NOMO-1 treated with DMSO at 0.1 percent for 48 hours (cell line): Measurements from ENCODE around the gene TLCD2.
"Not testable (repeated sequence)": the region's sequence is repeated elsewhere in the genome, so short reads cannot be mapped to it uniquely, and the experiment has no call there.

ENCODE experiments used
- DNase-seq: peaks from one replicate; lab custom pipeline; 2025; ENCODE audit not compliant: unreplicated experiment; lab: John Stamatoyannopoulos, UW

TLCD2 gene, protein sequence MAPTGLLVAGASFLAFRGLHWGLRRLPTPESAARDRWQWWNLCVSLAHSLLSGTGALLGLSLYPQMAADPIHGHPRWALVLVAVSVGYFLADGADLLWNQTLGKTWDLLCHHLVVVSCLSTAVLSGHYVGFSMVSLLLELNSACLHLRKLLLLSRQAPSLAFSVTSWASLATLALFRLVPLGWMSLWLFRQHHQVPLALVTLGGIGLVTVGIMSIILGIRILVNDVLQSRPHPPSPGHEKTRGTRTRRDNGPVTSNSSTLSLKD

DNA sequence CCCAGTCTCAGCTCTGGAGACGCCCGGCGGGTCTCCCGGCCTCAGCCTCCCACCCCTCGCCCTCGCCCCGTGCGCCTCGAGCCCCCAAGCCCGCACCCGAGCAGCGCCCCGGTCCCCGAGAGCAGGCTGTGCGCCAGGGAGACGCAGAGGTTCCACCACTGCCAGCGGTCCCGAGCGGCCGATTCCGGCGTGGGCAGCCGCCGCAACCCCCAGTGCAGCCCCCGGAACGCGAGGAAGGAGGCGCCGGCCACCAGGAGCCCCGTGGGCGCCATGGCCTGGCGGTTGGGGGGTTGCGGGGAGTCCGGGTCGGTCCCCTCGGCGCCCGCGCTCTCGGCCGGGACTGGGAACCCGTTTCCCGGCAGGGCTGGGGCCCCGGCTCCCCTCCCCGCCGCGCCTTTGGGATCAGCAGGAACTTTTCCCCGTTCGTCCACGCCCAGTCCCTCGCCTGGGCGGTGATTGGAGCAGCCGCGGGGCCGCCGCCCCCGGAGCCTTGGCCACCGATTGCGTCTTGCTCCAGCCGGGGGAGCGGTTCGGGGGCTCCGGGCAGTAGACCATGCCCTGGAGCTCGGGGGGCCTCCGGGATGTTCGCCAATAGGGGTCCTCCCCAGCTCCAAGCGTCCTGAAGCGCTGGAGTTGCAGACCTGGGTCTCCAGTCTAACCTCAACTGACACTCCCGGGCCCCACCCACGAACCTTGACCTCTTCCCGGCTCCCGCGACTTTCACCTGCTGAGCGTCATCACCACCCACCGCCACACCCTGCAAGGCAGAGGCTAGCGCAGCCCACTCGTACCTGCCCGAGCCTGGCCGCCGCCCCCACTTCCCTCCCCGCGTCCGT lies at the start of gene TLCD2:
Gene TLCD2, minus strand, starts transcription at position 407 of the 836 bp plus-strand sequence. Its CDS starts 135 bp downstream, at position 272.
- DNase-seq = no peak

DNA sequence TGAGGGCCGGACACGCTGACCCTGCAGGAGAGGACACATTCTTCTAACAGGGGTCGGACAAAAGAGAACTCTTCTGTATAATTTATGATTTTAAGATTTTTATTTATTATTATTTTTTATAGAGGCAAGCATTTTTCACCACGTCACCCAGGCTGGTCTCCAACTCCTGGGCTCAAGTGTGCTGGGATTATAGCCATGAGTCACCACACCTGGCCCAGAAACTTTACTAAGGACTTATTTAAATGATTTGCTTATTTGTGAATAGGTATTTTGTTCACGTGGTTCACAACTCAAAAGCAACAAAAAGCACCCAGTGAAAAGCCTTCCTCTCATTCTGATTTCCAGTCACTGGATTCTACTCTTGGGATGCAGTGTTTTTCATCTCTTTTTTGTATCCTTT lies 49.4 kb upstream of the TLCD2 start:
- no peak for DNase-seq

DNA sequence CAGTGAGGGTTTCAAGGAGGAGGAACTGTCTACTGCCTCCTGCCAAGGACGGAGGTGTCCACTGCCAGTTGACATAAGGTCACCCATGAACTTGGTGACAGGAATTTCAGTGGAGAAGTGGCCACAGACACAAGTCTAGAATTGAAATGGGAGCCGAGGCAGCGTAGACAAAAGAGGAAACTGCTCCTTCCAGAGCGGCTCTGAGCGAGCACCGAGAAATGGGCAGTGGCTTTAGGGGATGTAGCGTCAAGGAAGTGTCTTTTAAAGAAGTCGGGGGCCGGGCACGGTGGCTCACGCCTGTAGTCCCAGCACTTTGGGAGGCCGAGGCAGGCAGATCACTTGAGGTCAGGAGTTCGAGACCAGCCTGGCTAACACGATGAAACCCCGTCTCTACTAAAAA lies 48.6 kb upstream of the TLCD2 start:
- peak; percentile 40 for DNase-seq

DNA sequence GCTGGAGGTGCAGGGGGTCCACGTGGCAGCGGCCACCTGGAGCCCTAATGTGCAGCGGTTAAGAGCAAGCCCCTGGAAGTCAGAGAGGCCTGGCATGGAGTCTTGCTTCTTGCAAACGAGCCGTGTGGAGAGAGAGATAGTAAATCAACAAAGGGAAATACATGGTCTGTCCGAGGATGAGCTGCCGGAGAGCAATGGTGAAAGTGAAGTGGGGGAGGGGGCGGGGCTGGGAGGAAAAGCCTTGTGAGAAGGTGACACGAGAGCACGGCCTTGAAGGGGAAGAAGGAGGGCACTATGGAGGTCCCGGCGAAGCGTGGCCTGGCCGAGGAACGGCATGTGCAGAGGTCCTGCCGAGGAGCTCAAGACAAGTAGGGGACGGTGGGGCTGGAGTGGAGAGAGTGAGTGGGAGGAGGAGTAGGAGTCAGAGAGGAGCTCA lies 45.7 kb upstream of the TLCD2 start:
- no peak for DNase-seq

DNA sequence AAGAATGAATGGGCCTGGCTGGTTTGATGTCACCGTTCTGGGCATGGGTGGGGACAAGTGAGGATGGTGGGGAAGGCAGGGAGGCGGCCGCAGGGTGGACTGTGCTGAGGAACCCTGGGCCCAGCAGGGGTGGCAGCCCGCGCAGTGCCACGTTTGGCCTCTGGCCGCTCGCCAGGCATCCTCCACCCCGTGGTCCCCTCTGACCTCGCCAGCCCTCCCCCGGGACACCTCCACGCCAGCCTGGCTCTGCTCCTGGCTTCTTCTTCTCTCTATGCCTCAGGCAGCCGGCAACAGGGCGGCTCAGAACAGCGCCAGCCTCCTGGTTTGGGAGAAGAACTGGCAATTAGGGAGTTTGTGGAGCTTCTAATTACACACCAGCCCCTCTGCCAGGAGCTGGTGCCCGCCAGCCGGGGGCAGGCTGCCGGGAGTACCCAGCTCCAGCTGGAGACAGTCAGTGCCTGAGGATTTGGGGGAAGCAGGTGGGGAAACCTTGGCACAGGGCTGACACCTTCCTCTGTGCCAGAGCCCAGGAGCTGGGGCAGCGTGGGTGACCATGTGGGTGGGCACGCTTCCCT lies 45.2 kb upstream of the TLCD2 start:
- DNase-seq = no peak

DNA sequence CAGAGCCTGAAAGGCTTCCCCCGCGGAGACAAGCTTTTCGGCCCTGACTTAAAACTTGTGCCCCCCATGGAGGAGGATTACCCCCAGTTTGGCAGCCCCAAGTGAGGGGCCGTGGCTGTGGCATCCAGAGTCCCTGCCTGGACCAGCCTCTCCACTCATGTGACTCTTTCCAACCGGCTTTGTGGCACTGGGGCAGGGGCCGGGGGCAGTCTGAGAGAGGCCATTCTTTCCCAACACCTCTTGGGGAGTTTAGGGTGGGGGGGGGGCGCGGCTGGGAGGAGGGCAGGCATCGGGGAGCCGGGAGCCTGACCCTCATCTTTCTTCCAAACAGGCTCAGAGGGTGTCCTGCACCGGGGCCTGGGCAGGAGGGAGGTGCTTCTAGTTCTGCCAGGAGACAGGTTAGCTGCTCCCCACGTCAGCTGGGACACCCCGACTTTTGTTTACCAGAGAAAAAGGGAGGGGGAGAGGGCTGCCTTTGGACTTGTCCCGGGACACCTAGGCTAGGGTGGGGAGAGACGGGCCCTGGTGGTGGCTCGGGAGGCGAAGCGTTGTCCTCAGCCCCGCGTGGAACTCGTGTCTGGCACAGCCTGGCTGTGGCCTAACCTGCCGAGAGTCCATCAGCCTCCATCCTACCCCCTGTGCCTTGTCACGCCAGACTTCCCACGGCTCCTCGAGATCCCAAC lies 44.4 kb upstream of the TLCD2 start:
- no peak for DNase-seq

DNA sequence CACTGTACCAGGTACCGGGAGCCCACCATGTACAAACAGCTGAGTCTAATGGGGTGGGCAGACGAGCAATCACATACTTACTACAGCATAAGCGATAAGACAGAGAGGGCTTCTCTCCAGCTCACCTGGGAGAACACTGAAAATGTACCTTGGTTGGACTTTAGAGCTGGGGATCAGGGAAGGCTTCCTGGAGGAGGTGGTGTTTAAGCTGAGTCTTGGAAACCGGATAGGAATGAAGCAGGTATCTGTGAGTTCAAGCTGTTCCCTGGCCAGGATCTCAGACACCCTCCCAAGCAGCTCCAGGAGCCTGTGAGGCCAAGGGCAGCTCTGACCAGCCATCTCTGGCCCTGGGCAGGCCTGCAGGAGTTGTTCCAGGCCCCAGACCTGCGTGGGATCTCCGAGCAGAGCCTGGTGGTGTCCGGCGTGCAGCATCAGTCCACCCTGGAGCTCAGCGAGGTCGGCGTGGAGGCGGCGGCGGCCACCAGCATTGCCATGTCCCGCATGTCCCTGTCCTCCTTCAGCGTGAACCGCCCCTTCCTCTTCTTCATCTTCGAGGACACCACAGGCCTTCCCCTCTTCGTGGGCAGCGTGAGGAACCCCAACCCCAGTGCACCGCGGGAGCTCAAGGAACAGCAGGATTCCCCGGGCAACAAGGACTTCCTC lies 43.7 kb upstream of the TLCD2 start:
- no peak for DNase-seq

DNA sequence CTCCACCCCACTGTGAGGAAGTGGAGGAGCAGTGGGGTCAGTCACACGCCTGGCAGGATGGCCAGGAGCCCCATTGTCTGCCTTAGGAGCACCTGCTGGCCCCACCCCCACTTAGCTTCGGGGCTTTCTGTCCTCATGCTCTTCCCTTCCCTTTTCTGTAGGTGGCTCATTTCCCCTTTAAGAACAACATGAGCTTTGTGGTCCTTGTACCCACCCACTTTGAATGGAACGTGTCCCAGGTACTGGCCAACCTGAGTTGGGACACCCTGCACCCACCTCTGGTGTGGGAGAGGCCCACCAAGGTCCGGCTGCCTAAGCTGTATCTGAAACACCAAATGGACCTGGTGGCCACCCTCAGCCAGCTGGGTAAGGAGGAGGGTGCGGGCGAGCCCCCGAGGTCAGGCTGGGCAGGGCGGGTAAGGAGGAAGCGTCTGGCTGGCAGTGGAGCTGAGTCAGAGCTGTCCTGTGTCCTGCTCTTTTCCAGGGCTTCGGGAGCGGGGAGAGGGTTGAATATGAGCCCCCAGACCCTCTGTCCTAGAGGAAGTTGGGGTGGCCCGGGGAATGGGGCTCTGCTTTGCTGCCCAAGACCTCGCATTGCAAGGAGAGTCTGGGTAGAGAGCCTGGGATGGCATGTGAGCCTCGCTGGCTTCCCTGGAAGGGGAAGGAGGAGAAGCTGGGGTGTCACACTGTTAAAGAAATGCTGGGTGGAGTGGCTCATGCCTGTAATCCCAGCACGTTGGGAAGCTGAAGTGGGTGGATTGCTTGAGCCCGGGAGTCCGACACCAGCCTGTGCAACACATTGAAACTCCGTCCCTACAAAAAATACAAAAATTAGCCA lies 42.5 kb upstream of the TLCD2 start:
- DNase-seq = peak; percentile 71

DNA sequence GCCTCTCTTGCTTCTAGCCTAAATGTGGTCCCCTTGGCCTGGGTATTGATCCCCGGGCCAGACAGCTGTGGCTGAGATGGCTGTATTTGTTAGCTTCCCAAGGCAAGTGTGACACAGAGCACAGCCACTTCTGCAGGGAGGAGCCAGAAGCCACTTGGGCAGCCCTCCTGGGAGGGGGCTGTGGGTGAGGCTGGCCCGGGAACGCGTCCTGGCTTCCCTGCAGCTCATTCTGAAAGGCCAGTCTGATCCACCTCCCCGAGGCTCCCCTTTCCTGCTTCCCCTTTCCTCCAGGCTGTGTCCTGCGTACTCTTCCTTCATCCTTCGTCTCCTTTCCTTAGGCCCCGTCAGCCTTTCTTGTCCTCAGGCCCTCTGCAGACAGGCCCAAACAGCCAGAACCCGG lies 40.5 kb upstream of the TLCD2 start:
- DNase-seq = no peak

DNA sequence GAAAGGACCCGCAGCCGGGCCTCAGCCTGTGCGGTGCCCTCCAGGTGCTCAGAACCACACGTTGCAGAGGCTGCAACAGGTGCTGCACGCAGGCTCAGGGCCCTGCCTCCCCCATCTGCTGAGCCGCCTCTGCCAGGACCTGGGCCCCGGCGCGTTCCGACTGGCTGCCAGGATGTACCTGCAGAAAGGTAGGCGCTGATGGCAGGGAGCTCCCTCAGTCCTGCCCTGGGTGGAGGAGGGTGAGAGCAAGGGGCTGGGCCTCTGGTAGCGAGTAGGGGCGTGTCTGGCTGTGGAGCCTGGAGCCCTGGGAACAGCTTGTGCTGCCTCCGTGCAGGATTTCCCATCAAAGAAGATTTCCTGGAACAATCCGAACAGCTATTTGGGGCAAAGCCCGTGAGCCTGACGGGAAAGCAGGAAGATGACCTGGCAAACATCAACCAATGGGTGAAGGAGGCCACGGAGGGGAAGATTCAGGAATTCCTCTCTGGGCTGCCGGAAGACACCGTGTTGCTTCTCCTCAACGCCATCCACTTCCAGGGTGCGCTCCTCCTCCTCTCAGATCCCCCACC lies 36.9 kb upstream of the TLCD2 start:
- no peak for DNase-seq

DNA sequence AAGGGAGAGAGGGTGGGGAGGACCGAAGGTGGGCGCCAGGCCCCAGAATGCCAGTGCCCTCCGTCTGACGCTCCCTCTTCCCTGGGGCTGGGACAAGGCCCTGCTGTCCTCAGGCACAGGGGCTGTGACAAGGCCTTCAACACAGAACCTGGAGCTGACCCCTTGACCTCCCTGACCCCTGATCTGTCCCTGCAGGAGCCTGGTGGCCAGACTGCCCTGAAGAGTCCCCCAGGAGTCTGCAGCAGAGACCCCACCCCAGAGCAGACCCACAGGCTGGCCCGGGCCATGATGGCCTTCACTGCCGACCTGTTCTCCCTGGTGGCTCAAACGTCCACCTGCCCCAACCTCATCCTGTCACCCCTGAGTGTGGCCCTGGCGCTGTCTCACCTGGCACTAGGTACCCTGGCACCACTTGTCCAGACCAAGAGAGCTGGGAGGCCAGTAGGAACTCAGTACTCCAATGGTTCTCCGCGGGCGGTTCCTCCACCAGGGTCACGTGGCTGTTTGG lies 35.4 kb upstream of the TLCD2 start:
- no peak for DNase-seq

DNA sequence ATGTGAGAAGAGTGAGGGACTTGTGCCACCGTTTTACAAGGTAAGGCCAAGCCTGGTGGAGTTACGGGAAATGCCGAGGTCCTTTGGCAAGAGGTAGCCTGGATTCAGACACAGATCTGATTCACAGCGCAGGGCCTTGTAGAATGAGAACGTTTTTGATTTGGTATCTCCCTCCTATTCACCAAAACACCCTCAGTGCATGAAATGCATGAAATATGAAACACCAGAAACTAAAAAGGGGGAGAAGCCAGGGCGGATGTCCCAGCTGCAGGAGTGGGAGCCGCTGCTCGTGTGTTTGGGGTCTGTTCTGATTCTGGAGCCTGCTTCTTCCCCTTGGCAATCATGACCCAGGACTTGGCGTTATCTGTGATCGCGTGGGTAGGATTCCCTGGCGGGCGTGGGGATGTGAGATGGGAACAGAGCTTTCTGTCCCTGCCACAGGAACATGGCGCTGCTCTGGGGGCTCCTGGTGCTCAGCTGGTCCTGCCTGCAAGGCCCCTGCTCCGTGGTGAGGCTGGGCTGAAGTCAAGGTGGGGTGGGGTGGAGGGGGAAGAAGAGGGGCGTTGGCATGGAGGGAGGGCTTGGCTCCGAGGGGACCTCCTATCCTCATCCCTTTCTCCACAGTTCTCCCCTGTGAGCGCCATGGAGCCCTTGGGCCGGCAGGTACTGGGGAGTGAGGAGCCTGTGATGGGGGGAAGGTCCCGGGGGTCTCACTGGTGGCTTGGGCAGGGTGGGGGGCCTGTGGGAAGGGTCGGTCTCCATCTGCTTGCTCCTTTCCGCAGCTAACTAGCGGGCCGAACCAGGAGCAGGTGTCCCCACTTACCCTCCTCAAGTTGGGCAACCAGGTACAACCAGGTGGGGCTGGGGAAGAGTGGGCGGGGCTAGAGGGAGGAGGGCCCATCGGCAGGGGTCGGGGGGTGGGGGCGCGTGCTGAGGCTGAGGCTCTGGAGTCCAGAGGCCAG lies 34.7 kb upstream of the TLCD2 start:
- DNase-seq = no peak

DNA sequence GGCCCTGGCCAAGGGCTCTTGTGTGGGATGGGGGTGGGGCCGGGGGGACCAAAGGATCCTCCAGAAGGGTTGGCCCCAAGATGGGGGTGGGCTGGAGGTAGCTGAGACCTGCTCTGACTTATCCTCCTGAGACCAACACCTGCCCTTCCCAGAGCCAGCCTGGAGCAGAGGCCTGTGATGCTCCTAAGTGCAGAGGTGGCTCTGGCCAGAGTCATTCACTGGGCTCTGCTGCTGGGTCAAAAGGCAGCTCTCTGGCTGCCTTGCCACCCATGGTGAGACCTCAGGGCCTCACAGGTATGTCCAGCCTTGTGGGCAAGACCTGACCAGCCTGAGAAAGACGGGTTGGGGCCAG lies 32.9 kb upstream of the TLCD2 start:
- DNase-seq = no peak

DNA sequence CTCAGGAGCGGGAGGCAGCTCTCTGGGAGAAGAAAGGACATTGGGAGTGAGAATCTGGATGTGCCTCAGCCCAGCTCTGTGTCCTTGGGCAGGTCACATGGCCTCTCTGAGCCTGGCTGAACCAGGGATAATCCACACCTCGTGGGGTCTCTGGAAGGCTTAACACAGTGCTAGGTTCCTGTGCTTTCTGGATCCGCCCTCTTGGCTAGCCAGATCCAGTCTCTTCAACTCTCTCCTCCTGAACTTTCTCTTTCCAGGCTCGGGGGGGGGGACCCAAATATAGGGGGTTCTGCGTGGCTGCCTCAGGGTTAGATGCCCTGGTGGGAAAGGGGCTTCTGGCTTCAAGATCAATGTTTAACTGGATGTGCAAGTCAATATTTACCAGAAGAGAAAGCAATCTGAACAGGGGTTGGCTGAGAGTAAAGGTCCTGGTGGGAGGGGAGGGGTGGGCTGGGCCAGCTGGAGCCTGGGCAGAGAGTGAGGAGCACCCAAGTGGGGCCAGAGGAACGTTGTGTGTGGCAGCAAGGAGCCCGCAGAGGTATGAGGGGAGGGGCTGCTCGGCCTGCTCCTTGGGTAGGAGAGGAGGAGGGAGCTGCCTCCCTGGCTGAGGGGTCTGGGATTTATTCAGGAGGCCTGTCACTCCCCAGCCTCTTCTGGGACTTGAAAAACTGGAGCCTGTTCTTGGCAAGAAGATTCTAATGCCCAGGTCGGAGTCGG lies 32.4 kb upstream of the TLCD2 start, which contains the start of gene SERPINF2:
Gene SERPINF2, plus strand, starts transcription at position 501 of the 717 bp plus-strand sequence. CDS start 2,125 bp downstream, outside the sequence.
- DNase-seq = no peak

DNA sequence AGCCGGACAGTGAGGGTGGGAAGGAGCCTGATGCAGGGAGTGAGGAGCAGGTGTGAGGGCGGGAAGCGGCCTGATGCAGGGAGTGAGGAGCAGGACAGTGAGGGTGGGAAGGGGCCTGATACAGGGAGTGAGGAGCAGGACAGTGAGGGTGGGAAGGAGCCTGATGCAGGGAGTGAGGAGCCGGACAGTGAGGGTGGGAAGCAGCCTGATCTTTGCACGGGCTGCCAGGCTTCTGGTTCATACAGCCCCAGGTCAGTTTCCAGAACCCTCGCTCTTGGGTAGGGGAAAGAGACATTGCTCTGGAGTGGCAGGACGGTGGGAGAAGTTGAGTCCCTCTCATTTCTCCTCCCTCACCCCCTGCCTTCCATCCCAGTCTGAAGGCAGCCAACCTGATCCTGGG lies 31.7 kb upstream of the TLCD2 start:
- not testable (repeated sequence) for DNase-seq

DNA sequence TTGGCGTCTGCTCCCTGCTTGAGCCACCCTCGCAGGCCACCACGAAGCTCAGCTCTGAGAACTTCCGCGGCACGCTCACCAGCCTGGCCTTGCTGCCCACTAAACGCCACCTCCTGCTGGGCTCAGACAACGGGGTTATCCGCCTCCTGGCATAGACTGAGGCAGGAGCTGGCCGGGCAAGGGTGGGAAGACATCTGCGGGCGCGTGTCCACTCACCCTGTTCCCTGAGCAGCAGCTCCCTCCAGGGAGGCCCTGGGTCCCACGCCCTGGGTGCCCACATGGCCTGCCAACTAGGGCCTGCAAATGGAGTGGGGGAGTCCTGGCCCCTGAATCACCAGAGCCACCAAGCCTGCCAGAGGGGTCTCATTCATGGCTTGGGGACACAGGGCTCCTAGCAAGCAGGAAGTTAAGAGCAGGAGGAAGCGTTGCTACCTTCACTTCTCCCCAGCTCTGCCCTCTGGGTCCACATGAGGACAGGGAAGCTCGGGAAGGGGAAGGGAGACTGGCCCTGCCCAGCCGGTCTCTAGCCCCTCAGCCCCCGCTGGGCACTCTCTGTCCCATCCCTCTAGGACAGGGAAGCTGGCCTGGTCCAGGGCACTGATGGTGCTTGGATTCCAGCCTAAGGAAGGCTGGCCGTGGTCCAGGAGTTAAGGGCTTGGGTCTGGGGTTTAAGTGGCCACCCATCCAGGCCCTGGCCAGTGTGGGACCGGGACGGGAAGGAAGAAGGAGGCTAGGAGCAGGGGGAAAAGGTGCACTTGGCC lies 27.5 kb upstream of the TLCD2 start:
- no peak for DNase-seq
